ENCODE results near the gene RANBP1.

The RANBP1 gene

GRCh38 chr22:20164863-20165262, 49.0 kb downstream of the RANBP1 start:
- TF ChIP-seq, protein P1, sequence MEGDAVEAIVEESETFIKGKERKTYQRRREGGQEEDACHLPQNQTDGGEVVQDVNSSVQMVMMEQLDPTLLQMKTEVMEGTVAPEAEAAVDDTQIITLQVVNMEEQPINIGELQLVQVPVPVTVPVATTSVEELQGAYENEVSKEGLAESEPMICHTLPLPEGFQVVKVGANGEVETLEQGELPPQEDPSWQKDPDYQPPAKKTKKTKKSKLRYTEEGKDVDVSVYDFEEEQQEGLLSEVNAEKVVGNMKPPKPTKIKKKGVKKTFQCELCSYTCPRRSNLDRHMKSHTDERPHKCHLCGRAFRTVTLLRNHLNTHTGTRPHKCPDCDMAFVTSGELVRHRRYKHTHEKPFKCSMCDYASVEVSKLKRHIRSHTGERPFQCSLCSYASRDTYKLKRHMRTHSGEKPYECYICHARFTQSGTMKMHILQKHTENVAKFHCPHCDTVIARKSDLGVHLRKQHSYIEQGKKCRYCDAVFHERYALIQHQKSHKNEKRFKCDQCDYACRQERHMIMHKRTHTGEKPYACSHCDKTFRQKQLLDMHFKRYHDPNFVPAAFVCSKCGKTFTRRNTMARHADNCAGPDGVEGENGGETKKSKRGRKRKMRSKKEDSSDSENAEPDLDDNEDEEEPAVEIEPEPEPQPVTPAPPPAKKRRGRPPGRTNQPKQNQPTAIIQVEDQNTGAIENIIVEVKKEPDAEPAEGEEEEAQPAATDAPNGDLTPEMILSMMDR (IDR thresholded peaks at IDR 0.05; ENCODE audit: insufficient read depth, low read length, poor library complexity, severe bottlenecking) = no peak
- no peak for DNase-seq (ENCODE audit: extremely low read depth, insufficient read length)
- Histone ChIP-seq H3K36me3 (ENCODE audit: control insufficient read depth, insufficient read depth, low read length) (no peaks in the 10 kb centered on the region), H3K4me3 (replicated peaks; ENCODE audit: low read depth, low read length) (no peak overlapping the region), H3K27me3 (replicated peaks; ENCODE audit: control insufficient read depth, insufficient read depth, low read length) (no peaks in the 10 kb centered on the region; the same call in 1 of the 2 replicates)

DNA sequence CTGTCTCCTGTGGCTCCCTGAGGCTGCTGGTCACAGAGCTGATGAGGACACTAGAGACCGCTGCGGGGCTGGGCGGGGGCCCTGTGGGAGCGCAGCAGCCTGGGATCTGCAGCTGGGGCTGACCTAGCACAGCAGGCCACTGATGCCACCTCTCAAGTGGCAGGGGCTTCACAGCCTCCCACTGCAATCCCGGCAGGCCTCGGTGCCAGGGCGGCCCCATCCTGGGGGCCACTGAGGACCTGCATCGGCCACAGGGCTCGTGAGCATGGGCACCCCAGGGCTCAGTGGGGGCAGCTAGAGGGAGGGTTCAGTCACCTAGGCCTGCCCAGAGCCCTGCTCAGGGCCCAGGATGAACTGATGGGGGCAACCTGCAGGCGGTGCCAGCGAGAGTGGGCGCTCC, 49.5 kb downstream of the RANBP1 start:
- Histone ChIP-seq H3K36me3 (ENCODE audit: control insufficient read depth, insufficient read depth, low read length) (no peaks in the 10 kb centered on the region), H3K4me3 (replicated peaks; ENCODE audit: low read depth, low read length) (no peak overlapping the region), H3K27me3 (replicated peaks; ENCODE audit: control insufficient read depth, insufficient read depth, low read length) (no peaks in the 10 kb centered on the region; the same call in 1 of the 2 replicates)
- TF ChIP-seq, protein P1 (IDR thresholded peaks at IDR 0.05; ENCODE audit: insufficient read depth, low read length, poor library complexity, severe bottlenecking) = no peak
- no peak for DNase-seq (ENCODE audit: extremely low read depth, insufficient read length)

DNA sequence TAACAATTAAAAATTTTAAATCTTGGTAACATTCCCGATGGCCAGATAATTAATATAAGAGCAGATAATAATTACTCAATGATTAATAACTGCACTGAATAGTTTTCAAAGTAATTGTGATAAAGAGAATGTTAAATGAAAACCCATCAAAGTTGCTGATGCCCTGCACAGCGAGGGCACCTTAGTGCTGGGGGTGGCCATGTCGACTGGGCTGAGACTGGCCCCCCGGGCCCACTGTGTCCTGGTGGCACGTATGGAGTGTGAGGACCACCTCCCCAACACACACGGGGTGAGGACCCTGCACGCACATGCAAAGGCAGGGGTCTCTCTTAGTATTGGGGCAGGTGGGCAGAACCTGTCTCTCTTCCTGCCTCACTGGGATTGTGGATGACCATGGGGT, 50.0 kb downstream of the RANBP1 start:
- DNase-seq (ENCODE audit: extremely low read depth, insufficient read length) = no peak
- TF ChIP-seq, protein P1 (IDR thresholded peaks at IDR 0.05; ENCODE audit: insufficient read depth, low read length, poor library complexity, severe bottlenecking) = no peak
- Histone ChIP-seq H3K4me3 (replicated peaks; ENCODE audit: low read depth, low read length) (no peak overlapping the region), H3K36me3 (ENCODE audit: control insufficient read depth, insufficient read depth, low read length) (no peaks in the 10 kb centered on the region), H3K27me3 (replicated peaks; ENCODE audit: control insufficient read depth, insufficient read depth, low read length) (no peaks in the 10 kb centered on the region; the same call in 1 of the 2 replicates)

GRCh38 chr22:20166703-20167102, 50.8 kb downstream of the RANBP1 start:
- no peaks in the 10 kb centered on the region; the same call in 1 of the 2 replicates for H3K27me3 ChIP-seq (replicated peaks; ENCODE audit: control insufficient read depth, insufficient read depth, low read length)
- H3K36me3 ChIP-seq (ENCODE audit: control insufficient read depth, insufficient read depth, low read length) = no peaks in the 10 kb centered on the region
- TF ChIP-seq, protein P1 (IDR thresholded peaks at IDR 0.05; ENCODE audit: insufficient read depth, low read length, poor library complexity, severe bottlenecking) = no peak
- H3K4me3 ChIP-seq (replicated peaks; ENCODE audit: low read depth, low read length) = no peak overlapping the region
- DNase-seq (ENCODE audit: extremely low read depth, insufficient read length) = no peak

GRCh38 chr22:20167643-20168322, 51.9 kb downstream of the RANBP1 start:
- no peak for DNase-seq (ENCODE audit: extremely low read depth, insufficient read length)
- Histone ChIP-seq H3K27me3 (replicated peaks; ENCODE audit: control insufficient read depth, insufficient read depth, low read length) (no peaks in the 10 kb centered on the region; the same call in 1 of the 2 replicates), H3K36me3 (ENCODE audit: control insufficient read depth, insufficient read depth, low read length) (no peaks in the 10 kb centered on the region), H3K4me3 (replicated peaks; ENCODE audit: low read depth, low read length) (no peak overlapping the region)
- TF ChIP-seq, protein P1 (IDR thresholded peaks at IDR 0.05; ENCODE audit: insufficient read depth, low read length, poor library complexity, severe bottlenecking) = no peak

Data from GM06990 (cell line).